K562 treated with DMSO at 1 percent for 48 hours (cell line): ENCODE results near the gene RICTOR. TPM values are rescaled to one million over a fixed set of nuclear protein-coding genes. Genes with fewer than 3 reads are reported as not detected.

Experiments
- total RNA-seq: library from RNA; unstranded; fragments of 300-600 nt; gene quantifications from 2 replicates; pipeline ENCODE4 v1.2.3, GENCODE V29; 2022; ENCODE audit warnings: low replicate concordance; ENCODE audit errors: extremely low read depth

Gene RICTOR
- total RNA-seq: not detected in 2 replicates

GRCh38 chr5:39074017-39074814, at the start of gene RICTOR:
RICTOR (minus strand) TSS chr5:39074399; CDS start chr5:39074377, 22 bp downstream.

Other genes with a start within 250 kb of the RICTOR start
- gene OSMR, start 228.4 kb downstream of the RICTOR start, total RNA-seq: not detected in 2 replicates
- gene FYB1, start 145.2 kb upstream of the RICTOR start, total RNA-seq: not detected in 2 replicates